NCI-H2107 treated with DMSO at 0.1 percent for 48 hours (cell line): Measurements from ENCODE around the gene CILP2.

Experiments
- DNase-seq: peaks from one replicate; lab custom pipeline; 2025; ENCODE audit not compliant: unreplicated experiment; lab: John Stamatoyannopoulos, UW

Gene CILP2, protein sequence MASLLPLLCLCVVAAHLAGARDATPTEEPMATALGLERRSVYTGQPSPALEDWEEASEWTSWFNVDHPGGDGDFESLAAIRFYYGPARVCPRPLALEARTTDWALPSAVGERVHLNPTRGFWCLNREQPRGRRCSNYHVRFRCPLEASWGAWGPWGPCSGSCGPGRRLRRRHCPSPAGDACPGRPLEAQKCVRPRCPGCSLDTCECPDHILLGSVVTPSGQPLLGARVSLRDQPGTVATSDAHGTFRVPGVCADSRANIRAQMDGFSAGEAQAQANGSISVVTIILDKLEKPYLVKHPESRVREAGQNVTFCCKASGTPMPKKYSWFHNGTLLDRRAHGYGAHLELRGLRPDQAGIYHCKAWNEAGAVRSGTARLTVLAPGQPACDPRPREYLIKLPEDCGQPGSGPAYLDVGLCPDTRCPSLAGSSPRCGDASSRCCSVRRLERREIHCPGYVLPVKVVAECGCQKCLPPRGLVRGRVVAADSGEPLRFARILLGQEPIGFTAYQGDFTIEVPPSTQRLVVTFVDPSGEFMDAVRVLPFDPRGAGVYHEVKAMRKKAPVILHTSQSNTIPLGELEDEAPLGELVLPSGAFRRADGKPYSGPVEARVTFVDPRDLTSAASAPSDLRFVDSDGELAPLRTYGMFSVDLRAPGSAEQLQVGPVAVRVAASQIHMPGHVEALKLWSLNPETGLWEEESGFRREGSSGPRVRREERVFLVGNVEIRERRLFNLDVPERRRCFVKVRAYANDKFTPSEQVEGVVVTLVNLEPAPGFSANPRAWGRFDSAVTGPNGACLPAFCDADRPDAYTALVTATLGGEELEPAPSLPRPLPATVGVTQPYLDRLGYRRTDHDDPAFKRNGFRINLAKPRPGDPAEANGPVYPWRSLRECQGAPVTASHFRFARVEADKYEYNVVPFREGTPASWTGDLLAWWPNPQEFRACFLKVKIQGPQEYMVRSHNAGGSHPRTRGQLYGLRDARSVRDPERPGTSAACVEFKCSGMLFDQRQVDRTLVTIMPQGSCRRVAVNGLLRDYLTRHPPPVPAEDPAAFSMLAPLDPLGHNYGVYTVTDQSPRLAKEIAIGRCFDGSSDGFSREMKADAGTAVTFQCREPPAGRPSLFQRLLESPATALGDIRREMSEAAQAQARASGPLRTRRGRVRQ

GRCh38 chr19:19538061-19538784 is at the start of gene CILP2:
TSS of gene CILP2 (plus strand) at chr19:19538265. CDS start at chr19:19538350, 85 bp downstream.
- no peak for DNase-seq

- no peak for DNase-seq
These were observed 49.0 kb upstream of the CILP2 start for GRCh38 chr19:19488875-19489690.

DNA sequence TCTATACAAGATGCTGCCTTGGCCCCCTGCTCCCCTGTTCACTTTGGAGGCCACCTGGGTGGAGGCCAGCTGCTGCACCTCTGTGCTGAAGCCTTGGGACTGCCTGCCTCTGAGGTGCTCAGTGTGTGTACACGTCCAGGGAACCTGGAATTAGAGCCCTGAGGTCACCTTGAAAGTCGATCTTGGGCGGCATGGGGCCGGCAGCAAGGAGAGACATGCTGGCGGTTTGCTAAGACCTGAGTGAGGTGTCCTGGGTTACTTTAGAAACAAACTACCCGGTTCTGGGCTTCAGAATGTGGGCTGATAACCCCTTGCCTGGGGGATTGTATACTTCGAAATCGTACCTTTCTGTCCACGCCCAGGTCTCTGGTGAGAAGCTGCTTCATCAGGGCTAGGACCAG is 48.3 kb upstream of the CILP2 start:
- no peak for DNase-seq

- peak; percentile 43 for DNase-seq
These were observed 47.7 kb upstream of the CILP2 start for GRCh38 chr19:19490214-19490968.

DNA sequence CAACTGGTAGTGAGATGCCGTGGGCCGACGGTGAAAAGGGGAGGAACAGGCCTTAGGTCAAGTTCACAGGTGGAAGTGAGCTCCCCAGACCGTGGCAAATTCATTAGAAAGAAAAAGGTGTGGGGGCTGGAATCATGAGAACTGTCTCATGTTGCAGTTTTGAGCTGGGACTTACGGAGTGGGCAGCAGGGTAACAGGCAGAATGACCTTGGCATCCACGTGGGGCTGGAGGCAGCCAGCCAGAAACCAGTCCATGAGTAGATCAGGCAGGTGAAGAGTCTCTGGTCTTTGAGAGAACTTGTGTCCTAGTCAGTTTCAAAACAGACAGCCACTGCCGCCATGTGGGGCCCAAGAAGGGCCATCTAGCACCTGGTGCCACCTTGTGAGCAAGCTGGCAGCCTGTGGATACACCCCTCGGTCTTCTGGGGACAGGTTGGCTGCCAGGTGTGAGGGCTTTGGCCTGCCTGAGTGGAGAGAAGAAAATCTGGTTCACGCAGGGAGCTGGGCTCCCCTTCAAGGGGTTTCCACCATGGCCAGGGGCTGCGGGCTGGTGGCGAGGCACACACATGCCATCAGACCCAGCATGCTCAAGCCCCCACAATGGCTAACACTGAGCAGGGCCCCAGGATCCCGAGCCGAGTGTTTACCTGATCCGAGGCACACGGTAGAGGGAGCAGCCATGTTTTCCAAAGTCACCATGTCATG is 46.6 kb upstream of the CILP2 start:
- DNase-seq: no peak

DNA sequence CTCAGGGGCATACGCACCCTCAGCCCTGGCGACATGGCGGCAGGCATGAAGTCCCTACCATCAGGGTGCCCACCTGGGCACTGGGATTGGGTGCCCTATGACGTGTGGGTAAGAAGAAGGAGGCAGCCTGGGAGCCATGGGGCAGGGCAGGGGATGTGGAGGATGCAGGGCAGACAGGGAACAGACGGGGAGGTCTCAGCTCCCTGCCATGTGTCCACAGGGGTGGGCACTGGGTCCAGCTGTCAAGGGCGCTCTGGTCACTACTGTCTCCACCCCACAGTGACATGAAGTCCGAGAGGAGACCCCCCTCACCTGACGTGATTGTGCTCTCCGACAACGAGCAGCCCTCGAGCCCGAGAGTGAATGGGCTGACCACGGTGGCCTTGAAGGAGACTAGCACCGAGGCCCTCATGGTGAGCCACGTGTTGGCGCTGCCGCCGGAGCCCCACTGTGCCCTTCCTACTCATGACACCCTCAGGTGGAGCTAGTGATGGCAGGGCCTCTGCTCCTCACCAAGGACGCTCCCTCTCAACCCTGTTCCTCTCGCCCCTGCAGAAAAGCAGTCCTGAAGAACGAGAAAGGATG is 45.9 kb upstream of the CILP2 start:
- DNase-seq: no peak

DNA sequence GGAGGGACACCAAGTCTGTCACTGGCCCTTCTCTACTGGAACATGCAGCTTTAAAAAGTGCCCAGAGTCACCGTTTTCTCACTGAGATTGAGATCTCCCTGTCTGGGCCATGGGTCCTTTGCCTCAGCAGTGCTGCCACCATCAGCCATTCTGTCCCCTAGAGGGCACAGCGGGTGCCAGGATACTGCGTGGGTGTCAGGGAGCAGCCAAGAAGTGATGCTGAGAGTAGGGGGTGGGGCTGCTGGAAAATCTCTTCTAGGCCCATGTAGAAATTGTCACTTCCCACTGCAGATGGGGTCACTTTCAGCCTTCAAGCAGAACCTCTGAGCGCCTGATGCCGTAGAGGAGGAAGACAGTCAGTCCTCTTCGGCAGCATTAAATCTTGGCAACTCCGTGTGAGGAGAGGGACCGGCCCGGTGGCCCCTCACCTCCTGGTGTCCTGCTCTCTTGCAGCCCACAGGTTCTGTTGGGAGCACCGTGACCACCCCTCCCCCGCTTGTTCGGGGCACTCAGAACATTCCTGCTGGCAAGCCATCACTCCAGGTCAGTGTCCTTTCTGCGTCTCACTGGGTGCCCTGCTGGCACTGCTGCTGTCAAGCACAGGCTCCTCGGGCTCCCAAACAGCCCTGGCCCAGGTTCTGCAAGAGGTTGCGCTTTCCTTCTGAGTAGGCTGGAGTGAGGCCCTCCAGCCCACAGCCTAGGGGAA is 44.1 kb upstream of the CILP2 start:
- no peak for DNase-seq

GRCh38 chr19:19495614-19496603 is 42.2 kb upstream of the CILP2 start:
- no peak for DNase-seq

DNA sequence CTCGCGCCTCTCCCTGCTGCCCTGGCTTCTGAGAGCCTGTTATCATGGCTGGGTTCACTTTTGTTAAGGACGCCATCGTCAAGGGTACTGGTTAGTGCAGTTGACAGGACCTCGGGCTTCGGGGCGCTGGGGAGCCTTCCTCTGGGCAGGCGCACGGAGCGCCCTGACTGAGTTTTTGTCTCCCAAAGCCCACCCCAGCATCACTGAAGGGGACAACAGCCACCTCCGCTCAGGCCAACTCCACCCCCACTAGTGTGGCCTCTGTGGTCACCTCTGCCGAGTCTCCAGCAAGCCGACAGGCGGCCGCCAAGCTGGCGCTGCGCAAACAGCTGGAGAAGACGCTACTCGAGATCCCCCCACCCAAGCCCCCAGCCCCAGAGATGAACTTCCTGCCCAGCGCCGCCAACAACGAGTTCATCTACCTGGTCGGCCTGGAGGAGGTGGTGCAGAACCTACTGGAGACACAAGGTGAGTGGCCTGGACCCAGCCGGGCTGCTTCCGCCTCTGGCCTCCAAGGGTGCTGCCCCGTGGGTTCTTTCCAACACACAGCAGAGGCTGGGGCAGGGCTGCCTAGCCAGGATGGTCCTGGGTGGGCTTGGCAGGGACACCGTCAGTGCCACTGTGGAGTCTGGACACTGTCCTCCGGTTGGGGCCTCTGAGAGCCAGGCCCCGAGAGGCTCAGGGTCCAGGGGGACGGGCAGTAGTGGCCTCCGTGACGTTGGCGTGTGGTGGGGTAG is 39.6 kb upstream of the CILP2 start:
- DNase-seq: no peak

GRCh38 chr19:19499272-19499995 is 38.6 kb upstream of the CILP2 start:
- DNase-seq: no peak

DNA sequence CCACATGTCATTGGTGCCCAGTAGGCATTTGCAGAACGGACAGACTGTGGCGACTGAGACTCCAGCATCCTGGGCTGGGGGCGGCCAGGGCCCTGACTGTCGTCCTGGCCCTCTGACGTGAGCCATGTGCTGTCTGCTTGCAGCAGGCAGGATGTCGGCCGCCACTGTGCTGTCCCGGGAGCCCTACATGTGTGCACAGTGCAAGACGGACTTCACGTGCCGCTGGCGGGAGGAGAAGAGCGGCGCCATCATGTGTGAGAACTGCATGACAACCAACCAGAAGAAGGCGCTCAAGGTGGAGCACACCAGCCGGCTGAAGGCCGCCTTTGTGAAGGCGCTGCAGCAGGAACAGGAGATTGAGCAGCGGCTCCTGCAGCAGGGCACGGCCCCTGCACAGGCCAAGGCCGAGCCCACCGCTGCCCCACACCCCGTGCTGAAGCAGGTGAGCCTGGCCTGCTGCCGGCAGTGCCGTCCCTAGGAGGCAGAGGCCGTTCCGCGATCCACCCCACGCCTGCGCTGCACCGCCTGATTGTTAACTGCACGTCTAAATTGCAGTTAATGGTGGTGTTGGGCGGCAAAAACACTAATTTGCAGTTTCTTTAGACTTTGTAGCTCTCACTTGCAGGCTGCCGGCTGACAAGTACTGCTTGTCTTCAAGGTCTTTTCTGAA is 37.0 kb upstream of the CILP2 start:
- DNase-seq: no peak

DNA sequence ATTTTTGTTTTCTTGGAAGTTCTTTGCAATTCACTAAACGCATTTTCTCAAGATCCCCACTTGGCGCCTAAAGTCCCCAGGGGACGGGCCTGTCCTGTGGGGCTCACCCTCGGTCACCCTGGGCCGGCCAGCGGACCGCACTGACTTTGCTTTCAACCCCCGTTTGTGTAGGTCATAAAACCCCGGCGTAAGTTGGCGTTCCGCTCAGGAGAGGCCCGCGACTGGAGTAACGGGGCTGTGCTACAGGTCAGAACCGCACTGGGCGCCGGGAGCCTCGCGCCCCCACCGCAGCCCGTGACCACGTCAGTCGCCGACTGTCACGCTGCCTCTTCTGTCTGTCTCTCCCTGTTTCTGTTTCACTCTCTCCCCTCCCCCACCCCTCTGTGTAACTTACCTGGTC is 36.3 kb upstream of the CILP2 start:
- no peak for DNase-seq

- no peak for DNase-seq
These were observed 35.8 kb upstream of the CILP2 start for GRCh38 chr19:19502281-19502680.

GRCh38 chr19:19502808-19503602 is 35.1 kb upstream of the CILP2 start:
- no peak for DNase-seq
